Karpas-422 (cell line): ENCODE measurements around the gene ME3. TPM values are rescaled to one million over a fixed set of nuclear protein-coding genes. Genes with fewer than 3 reads are reported as not detected.
A peak's percentile ranks its signal among the peaks of the same experiment; 100 is the strongest.

Experiments
- DNase-seq: peaks from one replicate; pipeline ENCODE4 v3.0.0-alpha.2; 2015
- H2AFZ ChIP-seq: fragments of 200-600 bp; sonication (generic); 2 replicates; pipeline ENCODE4 v1.6.1; 2014; ENCODE audit warnings: antibody characterized with exemption, low read length, mixed read lengths
- H3K27ac ChIP-seq: fragments of 200-600 bp; sonication (generic); 2 replicates; pipeline ENCODE4 v1.5.1; 2014; ENCODE audit warnings: mild to moderate bottlenecking, low read length, moderate library complexity
- H3K27me3 ChIP-seq: fragments of 200-600 bp; sonication (generic); 2 replicates; pipeline ENCODE4 v1.6.1; 2014; ENCODE audit warnings: low read length, mixed read lengths
- H3K36me3 ChIP-seq: fragments of 200-600 bp; sonication (generic); 2 replicates; pipeline ENCODE4 v1.6.1; 2014; ENCODE audit warnings: low read length, mixed read lengths; ENCODE audit not compliant: insufficient read depth
- H3K4me1 ChIP-seq: fragments of 200-600 bp; sonication (generic); 2 replicates; pipeline ENCODE4 v1.6.1; 2014; ENCODE audit warnings: mild to moderate bottlenecking, low read length, mixed read lengths
- H3K4me2 ChIP-seq: fragments of 200-600 bp; sonication (generic); 2 replicates; pipeline ENCODE4 v1.6.1; 2014; ENCODE audit warnings: low read length, low read depth, mild to moderate bottlenecking; ENCODE audit not compliant: poor library complexity, severe bottlenecking
- H3K4me3 ChIP-seq: fragments of 200-600 bp; sonication (generic); 2 replicates; pipeline ENCODE4 v1.5.1; 2014; ENCODE audit warnings: mild to moderate bottlenecking, antibody characterized with exemption, low read length, mixed read lengths
- H3K79me2 ChIP-seq: fragments of 200-600 bp; sonication (generic); 2 replicates; pipeline ENCODE4 v1.6.1; 2014; ENCODE audit warnings: mild to moderate bottlenecking, low read length, mixed read lengths
- H3K9ac ChIP-seq: fragments of 200-600 bp; sonication (generic); 2 replicates; pipeline ENCODE4 v1.6.0; 2014; ENCODE audit warnings: low read length
- H3K9me2 ChIP-seq: fragments of 200-600 bp; sonication (generic), shearing (Covaris generic); replicated peaks from 2 replicates; pipeline ENCODE4 v1.6.0; 2014; ENCODE audit warnings: mild to moderate bottlenecking, low read length, moderate library complexity; ENCODE audit not compliant: insufficient read depth
- H3K9me3 ChIP-seq: fragments of 300-700, 200-600 bp; sonication (generic); 2 replicates; pipeline ENCODE4 v1.6.1; 2014; ENCODE audit warnings: low read length, mixed read lengths
- H4K20me1 ChIP-seq: fragments of 200-600 bp; sonication (generic); 2 replicates; pipeline ENCODE4 v1.6.1; 2014; ENCODE audit warnings: mild to moderate bottlenecking, antibody characterized with exemption, low read length, low read depth; ENCODE audit not compliant: insufficient read depth
- total RNA-seq: library from RNA; depleted of rRNA; stranded (reverse); fragments of >200 nt; shearing (Covaris generic); gene quantifications from 2 replicates; pipeline ENCODE4 v1.2.3, GENCODE V29; 2014; ENCODE audit warnings: low replicate concordance

Gene ME3
- total RNA-seq, 1 experiment from 2014 or later: not detected

GRCh38 chr11:86596861-86597586, 75.4 kb downstream of the ME3 start:
- H3K36me3 ChIP-seq: no peaks in the 10 kb centered on the region
- no peaks in the 10 kb centered on the region for H3K79me2 ChIP-seq

GRCh38 chr11:86595955-86596354, 76.5 kb downstream of the ME3 start:
- Histone ChIP-seq H2AFZ (no peak overlapping the region), H3K4me1 (no peaks in the 10 kb centered on the region), H3K4me2 (no peak overlapping the region)

More at GRCh38 chr11:86596861-86597586, 75.4 kb downstream of the ME3 start:
- Histone ChIP-seq H3K9me3 (no peaks in the 10 kb centered on the region), H3K4me3 (no peak overlapping the region), H3K9me2 (no peaks in the 10 kb centered on the region), H3K4me1 (no peaks in the 10 kb centered on the region), H4K20me1 (no peaks in the 10 kb centered on the region), H3K27ac (no peak overlapping the region), H3K4me2 (no peak overlapping the region), H2AFZ (no peak overlapping the region), H3K27me3 (no peaks in the 10 kb centered on the region), H3K9ac (no peak overlapping the region)
- DNase-seq: no peak

GRCh38 chr11:86595451-86595850, 77.0 kb downstream of the ME3 start:
- Histone ChIP-seq H3K9me3 (no peaks in the 10 kb centered on the region), H3K4me3 (no peak overlapping the region), H3K9me2 (no peaks in the 10 kb centered on the region), H3K9ac (no peak overlapping the region), H2AFZ (no peak overlapping the region), H3K36me3 (no peaks in the 10 kb centered on the region), H3K4me2 (no peak overlapping the region), H4K20me1 (no peaks in the 10 kb centered on the region), H3K27me3 (no peaks in the 10 kb centered on the region), H3K4me1 (no peaks in the 10 kb centered on the region), H3K79me2 (no peaks in the 10 kb centered on the region), H3K27ac (no peak overlapping the region)
- DNase-seq: no peak

More at GRCh38 chr11:86595955-86596354, 76.5 kb downstream of the ME3 start:
- Histone ChIP-seq H3K36me3 (no peaks in the 10 kb centered on the region), H3K79me2 (no peaks in the 10 kb centered on the region), H3K4me3 (no peak overlapping the region), H3K27ac (no peak overlapping the region), H4K20me1 (no peaks in the 10 kb centered on the region), H3K9me3 (no peaks in the 10 kb centered on the region), H3K9me2 (no peaks in the 10 kb centered on the region), H3K9ac (no peak overlapping the region), H3K27me3 (no peaks in the 10 kb centered on the region)
- no peak for DNase-seq

- no peak overlapping the region for H3K4me2 ChIP-seq
- no peaks in the 10 kb centered on the region for H3K27me3 ChIP-seq
- H3K9me3 ChIP-seq: no peaks in the 10 kb centered on the region
- no peaks in the 10 kb centered on the region for H3K4me1 ChIP-seq
- no peak overlapping the region for H3K4me3 ChIP-seq
- H3K9ac ChIP-seq: no peak overlapping the region
- no peak for DNase-seq
- no peak overlapping the region for H2AFZ ChIP-seq
- H4K20me1 ChIP-seq: no peaks in the 10 kb centered on the region
- no peaks in the 10 kb centered on the region for H3K79me2 ChIP-seq
- H3K36me3 ChIP-seq: no peaks in the 10 kb centered on the region
- H3K9me2 ChIP-seq: no peaks in the 10 kb centered on the region
- H3K27ac ChIP-seq: no peak overlapping the region
Observed at GRCh38 chr11:86594746-86595145, 77.7 kb downstream of the ME3 start.

GRCh38 chr11:86593833-86594232, 78.6 kb downstream of the ME3 start:
- Histone ChIP-seq H3K27ac (no peak overlapping the region), H3K9me2 (no peaks in the 10 kb centered on the region), H3K4me1 (no peaks in the 10 kb centered on the region), H3K9me3 (no peaks in the 10 kb centered on the region), H3K79me2 (no peaks in the 10 kb centered on the region), H3K36me3 (no peaks in the 10 kb centered on the region), H2AFZ (no peak overlapping the region), H3K4me3 (no peak overlapping the region), H4K20me1 (no peaks in the 10 kb centered on the region), H3K27me3 (no peaks in the 10 kb centered on the region), H3K9ac (no peak overlapping the region), H3K4me2 (no peak overlapping the region)
- DNase-seq: no peak

- no peaks in the 10 kb centered on the region for H3K36me3 ChIP-seq
- no peak overlapping the region for H3K9ac ChIP-seq
- no peaks in the 10 kb centered on the region for H4K20me1 ChIP-seq
- no peaks in the 10 kb centered on the region for H3K79me2 ChIP-seq
- no peak overlapping the region for H3K4me2 ChIP-seq
- DNase-seq: peak; percentile 83
- H3K4me1 ChIP-seq: no peaks in the 10 kb centered on the region
- no peak overlapping the region for H3K27ac ChIP-seq
- no peaks in the 10 kb centered on the region for H3K27me3 ChIP-seq
- no peak overlapping the region for H2AFZ ChIP-seq
- H3K9me2 ChIP-seq: no peaks in the 10 kb centered on the region
- no peak overlapping the region for H3K4me3 ChIP-seq
- no peaks in the 10 kb centered on the region for H3K9me3 ChIP-seq
Observed at GRCh38 chr11:86592659-86593451, 79.6 kb downstream of the ME3 start.

- Histone ChIP-seq H3K27ac (no peak overlapping the region), H3K9me3 (no peaks in the 10 kb centered on the region), H3K4me1 (no peaks in the 10 kb centered on the region), H3K4me3 (no peak overlapping the region), H3K4me2 (no peak overlapping the region), H3K27me3 (no peaks in the 10 kb centered on the region), H3K79me2 (no peaks in the 10 kb centered on the region), H3K9me2 (no peaks in the 10 kb centered on the region), H4K20me1 (no peaks in the 10 kb centered on the region), H3K9ac (no peak overlapping the region), H3K36me3 (no peaks in the 10 kb centered on the region), H2AFZ (no peak overlapping the region)
- DNase-seq: no peak
Observed at GRCh38 chr11:86592047-86592591, 80.3 kb downstream of the ME3 start.

GRCh38 chr11:86591631-86592030, 80.8 kb downstream of the ME3 start:
- Histone ChIP-seq H3K79me2 (no peaks in the 10 kb centered on the region), H3K4me1 (no peaks in the 10 kb centered on the region), H3K27ac (no peak overlapping the region), H3K4me2 (no peak overlapping the region), H3K4me3 (no peak overlapping the region), H3K36me3 (no peaks in the 10 kb centered on the region), H2AFZ (no peak overlapping the region), H3K9me2 (no peaks in the 10 kb centered on the region), H3K27me3 (no peaks in the 10 kb centered on the region), H4K20me1 (no peaks in the 10 kb centered on the region), H3K9ac (no peak overlapping the region), H3K9me3 (no peaks in the 10 kb centered on the region)
- no peak for DNase-seq
